Common myeloid progenitor, CD34-positive (primary cell): ENCODE measurements around the gene CASP6.
A peak's percentile ranks its signal among the peaks of the same experiment; 100 is the strongest.

ENCODE experiments used
- CTCF ChIA-PET: fragments of 350-600 bp; sonication (Branson Sonifier 250); formaldehyde crosslinking; loops from one replicate; lab custom pipeline; 2021; ENCODE audit warnings: antibody characterized with exemption; lab: Charles Lee
- POLR2A ChIA-PET: fragments of 350-600 bp; sonication (Branson Sonifier 250); formaldehyde crosslinking; loops from one replicate; lab custom pipeline; 2021; ENCODE audit warnings: antibody characterized with exemption; lab: Charles Lee
- DNase-seq, 3 donors: peaks; one replicate each; pipeline versions ENCODE4 v3.0.0 to v3.0.0-alpha.2; 2013
- H3K27ac ChIP-seq, 2 experiments: 1 replicate in 1 of 2; 2 replicates in 1 of 2; pipeline ENCODE4 v1.7.0; 2013; ENCODE audit warnings: inconsistent platforms in 2 of 2, low read length in 2 of 2, mild to moderate bottlenecking in 2 of 2, low read depth in 1 of 2, moderate library complexity in 1 of 2; ENCODE audit not compliant: severe bottlenecking in 2 of 2, insufficient read depth in 1 of 2, poor library complexity in 1 of 2
- H3K27me3 ChIP-seq, 5 experiments: replicated peaks in 2 of 5; 1 replicate in 3 of 5; 2 replicates in 2 of 5; pipeline versions ENCODE4 v1.6.1 to v1.7.0; 2013; ENCODE audit warnings: low read length in 4 of 5, mild to moderate bottlenecking in 2 of 5, moderate library complexity in 2 of 5, inconsistent platforms in 1 of 5; ENCODE audit not compliant: insufficient read depth in 5 of 5, control insufficient read depth in 4 of 5
- H3K36me3 ChIP-seq, 4 experiments: 1 replicate in 2 of 4; 2 replicates in 2 of 4; pipeline versions ENCODE4 v1.6.1 to v1.7.0; 2013; ENCODE audit warnings: low read length in 3 of 4, control low read depth in 1 of 4, mild to moderate bottlenecking in 1 of 4; ENCODE audit not compliant: control insufficient read depth in 4 of 4, insufficient read depth in 4 of 4
- H3K4me1 ChIP-seq, 4 experiments: 1 replicate in 3 of 4; 2 replicates in 1 of 4; pipeline versions ENCODE4 v1.6.1 to v1.7.1; 2013; ENCODE audit warnings: low read length in 3 of 4, mild to moderate bottlenecking in 3 of 4, control low read depth in 1 of 4, inconsistent platforms in 1 of 4, moderate library complexity in 1 of 4; ENCODE audit not compliant: control insufficient read depth in 4 of 4, insufficient read depth in 4 of 4; ENCODE audit errors: control extremely low read depth in 1 of 4
- H3K4me3 ChIP-seq, 7 experiments: 1 replicate in 4 of 7; 2 replicates in 3 of 7; pipeline versions ENCODE4 v1.5.1 to v1.7.0; 2013; ENCODE audit warnings: mild to moderate bottlenecking in 7 of 7, low read length in 6 of 7, moderate library complexity in 6 of 7, inconsistent platforms in 2 of 7, low read depth in 2 of 7, control low read depth in 1 of 7; ENCODE audit not compliant: insufficient read depth in 4 of 7, control insufficient read depth in 1 of 7; ENCODE audit errors: extremely low read depth in 1 of 7
- H3K9me3 ChIP-seq, 5 experiments: 1 replicate in 4 of 5; 2 replicates in 1 of 5; pipeline versions ENCODE4 v1.6.1 to v1.7.1; 2013; ENCODE audit warnings: low read length in 4 of 5, mild to moderate bottlenecking in 2 of 5, inconsistent platforms in 1 of 5, low read depth in 1 of 5, moderate library complexity in 1 of 5; ENCODE audit not compliant: control insufficient read depth in 4 of 5, insufficient read depth in 2 of 5; ENCODE audit errors: control extremely low read depth in 1 of 5
- WGBS: methylation state at CpG from one replicate; pipeline ENCODE4 v1.1.5; 2013; ENCODE audit not compliant: insufficient coverage; 5-methylcytosine and 5-hydroxymethylcytosine counted together

CASP6 gene

DNA sequence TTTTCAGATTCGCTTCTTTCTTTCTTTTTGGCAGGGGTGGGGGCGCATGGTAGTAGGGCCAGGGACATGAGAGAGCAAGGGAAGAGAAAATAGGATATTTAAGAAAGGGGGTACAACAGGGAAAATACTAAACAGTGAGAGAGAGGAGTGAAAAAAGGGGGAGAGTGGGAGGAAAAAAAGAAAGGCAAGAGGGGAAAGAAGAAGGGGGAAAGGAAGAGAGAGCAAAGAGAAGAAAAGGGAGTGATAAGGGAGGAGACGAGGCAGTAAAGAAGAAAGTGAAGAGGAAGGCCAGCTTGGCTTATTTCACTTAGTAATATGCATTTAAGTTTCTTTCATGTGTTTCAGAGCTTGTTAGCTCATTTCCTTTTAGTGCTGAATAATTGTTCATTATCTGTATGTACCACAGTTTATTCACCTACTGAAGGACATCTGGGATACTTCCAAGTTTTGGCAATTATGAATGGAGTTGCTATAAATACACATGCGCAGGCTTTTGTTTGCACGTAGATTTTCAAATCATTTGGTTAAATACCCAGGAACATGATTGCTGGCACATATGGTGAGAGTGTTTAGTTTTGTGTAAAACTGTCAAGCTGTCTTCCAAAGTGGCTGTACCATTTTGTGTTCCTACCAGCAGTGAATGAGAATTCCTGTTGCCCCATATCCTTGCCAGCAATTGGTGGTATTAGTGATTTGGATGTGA is 37.3 kb downstream of the CASP6 start:
- peaks cover 0 to 9% (median 3%) of the 10 kb centered on the region in 4 experiments for H3K36me3 ChIP-seq
- no peak for DNase-seq
- no peak overlapping the region for H3K4me3 ChIP-seq
- H3K4me1 ChIP-seq, result peaks cover 0 to 3% (median 0%) of the 10 kb centered on the region in 4 experiments
- H3K27ac ChIP-seq, result no peak overlapping the region
- CTCF ChIA-PET, result interaction anchor here (0.9 kb wide), 1 partner anchor 10 kb away, joined by 4 read pairs; no protein-coding TSS in a partner anchor
- POLR2A ChIA-PET, result no interaction called here
- 100% methylated on average over 3 of the region's 5 CpGs for WGBS
- H3K9me3 ChIP-seq, result peaks cover 0 to 4% (median 3%) of the 10 kb centered on the region in 5 experiments
- H3K27me3 ChIP-seq, result no peaks in the 10 kb centered on the region

DNA sequence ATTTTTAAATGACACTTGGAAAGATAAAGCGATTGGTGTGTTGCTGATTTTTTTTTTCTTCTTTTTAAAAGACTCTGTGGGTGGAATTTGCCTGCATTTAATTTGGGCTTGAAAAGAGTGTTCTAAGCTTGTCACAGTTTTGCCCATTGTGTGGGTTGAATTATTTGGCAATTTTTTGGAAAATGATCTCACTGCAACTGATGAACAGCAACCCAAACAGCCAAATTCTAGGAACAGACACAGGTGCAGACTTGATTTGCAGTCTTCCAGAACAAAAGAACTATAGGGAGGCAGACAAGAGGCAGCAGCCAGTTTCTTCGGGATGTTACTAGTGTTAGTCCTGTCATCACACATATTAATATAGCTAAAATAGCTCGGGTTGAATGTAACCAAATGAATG is 40.5 kb downstream of the CASP6 start:
- 100% methylated on average over 2 of the region's 3 CpGs for WGBS
- ChIA-PET POLR2A (interaction anchor here (0.5 kb wide), 1 partner anchor 15 kb away, joined by 3 read pairs; no protein-coding TSS in a partner anchor), CTCF (interaction anchor here (1.3 to 1.7 kb wide), 4 partner anchors 21 to 235 kb away, joined by 3 to 6 read pairs (median 5); no protein-coding TSS in a partner anchor)
- Histone ChIP-seq H3K27me3 (no peaks in the 10 kb centered on the region), H3K4me1 (no peaks in the 10 kb centered on the region), H3K4me3 (no peak overlapping the region), H3K9me3 (no peaks in the 10 kb centered on the region), H3K36me3 (peaks cover 0 to 9% (median 3%) of the 10 kb centered on the region in 4 experiments), H3K27ac (no peak overlapping the region)
- DNase-seq, result no peak

DNA sequence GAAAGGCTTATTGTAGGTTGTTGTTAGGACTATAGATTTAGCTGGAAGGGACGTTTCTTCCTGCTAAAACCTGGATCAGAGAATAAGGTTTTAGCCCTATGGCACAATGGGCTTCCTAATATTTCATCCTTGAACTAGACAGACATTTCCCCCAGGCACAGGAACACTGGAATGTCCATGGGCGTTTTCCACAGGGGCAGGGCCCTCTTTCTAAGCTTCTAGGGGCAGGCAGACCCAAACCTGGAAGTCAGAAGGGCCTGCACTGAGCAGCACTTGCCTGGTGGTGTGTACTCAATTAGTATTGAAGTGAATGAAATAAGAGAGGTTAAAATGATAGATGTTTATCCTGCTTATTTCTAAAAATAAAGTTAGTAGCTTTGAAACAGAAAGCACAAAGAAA is 41.1 kb downstream of the CASP6 start:
- Histone ChIP-seq H3K4me3 (no peak overlapping the region), H3K4me1 (no peaks in the 10 kb centered on the region), H3K36me3 (peaks cover 0 to 9% (median 3%) of the 10 kb centered on the region in 4 experiments), H3K9me3 (no peaks in the 10 kb centered on the region), H3K27ac (no peak overlapping the region), H3K27me3 (no peaks in the 10 kb centered on the region)
- DNase-seq, result no peak
- CTCF ChIA-PET, result interaction anchor here (1.3 to 1.7 kb wide), 3 partner anchors 22 to 235 kb away, joined by 5 to 6 read pairs (median 5); no protein-coding TSS in a partner anchor
- POLR2A ChIA-PET, result no interaction called here
- 100% methylated on average over 1 of the region's 2 CpGs for WGBS

DNA sequence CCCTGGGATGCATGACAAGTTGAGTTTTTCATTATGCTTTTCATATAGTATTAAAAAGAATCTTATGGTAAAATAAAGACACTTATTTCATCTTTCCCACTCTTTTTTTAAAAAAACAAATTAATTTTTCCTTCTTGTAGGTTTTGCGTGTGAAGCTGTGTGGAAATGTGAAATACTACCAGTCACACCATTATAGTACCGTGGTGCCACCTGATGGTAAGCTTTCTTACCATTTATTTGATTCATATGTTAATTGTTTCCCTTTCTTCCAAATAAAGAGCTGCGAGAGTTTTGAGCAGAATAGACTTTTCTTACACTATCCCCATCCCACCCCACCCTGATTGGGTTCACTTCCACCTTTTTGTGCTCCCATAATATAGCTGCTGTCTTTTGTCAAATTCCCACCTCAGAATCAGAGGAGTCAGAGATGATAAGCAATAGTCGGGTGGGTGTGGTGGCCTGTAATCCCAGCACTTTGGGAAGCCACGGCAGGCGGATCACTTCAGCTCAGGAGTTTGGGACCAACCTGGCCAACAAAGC is 44.3 kb downstream of the CASP6 start:
- peaks cover 0 to 4% (median 2%) of the 10 kb centered on the region in 4 experiments for H3K36me3 ChIP-seq

DNA sequence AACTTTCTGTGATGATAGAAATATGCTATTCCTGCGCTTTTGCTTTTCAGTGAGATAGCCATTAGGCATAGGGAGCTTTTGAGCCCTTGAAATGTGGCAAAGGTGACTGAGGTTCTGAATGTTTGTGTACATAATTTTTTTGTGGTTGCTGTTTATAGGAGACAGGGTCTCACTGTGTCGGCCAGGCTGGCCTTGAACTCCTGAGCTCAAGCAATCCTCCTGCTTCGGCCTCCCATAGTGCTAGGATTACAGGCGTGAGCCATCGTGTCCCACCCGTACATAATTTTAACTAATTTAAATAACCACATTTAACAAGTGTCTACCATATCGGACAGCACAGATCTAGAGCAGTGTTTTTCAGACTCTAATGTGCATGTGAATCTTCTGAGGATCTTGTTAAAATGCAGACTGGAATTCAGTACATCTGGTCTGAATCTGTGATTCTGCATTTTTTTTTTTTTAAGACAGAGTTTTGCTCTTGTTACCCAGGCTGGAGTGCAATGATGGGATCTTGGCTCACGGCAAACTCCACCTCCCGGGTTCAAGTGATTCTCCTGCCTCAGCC is 45.3 kb downstream of the CASP6 start:
- no peak overlapping the region for H3K27ac ChIP-seq
- H3K27me3 ChIP-seq, result no peaks in the 10 kb centered on the region
- H3K4me1 ChIP-seq, result no peaks in the 10 kb centered on the region
- H3K9me3 ChIP-seq, result peaks cover 0 to 2% (median 0%) of the 10 kb centered on the region in 5 experiments
- H3K4me3 ChIP-seq, result no peak overlapping the region
- ChIA-PET POLR2A (interaction anchor here (0.6 kb wide), 1 partner anchor 88 kb away, joined by 3 read pairs; no protein-coding TSS in a partner anchor), CTCF (interaction anchor here (1.0 to 2.9 kb wide), 6 partner anchors 14 to 232 kb away, joined by 3 to 37 read pairs (median 5); partner anchors contain the start of gene SEC24B)
- 98% methylated on average over 7 of the region's 9 CpGs for WGBS
- peaks cover 0 to 2% (median 0%) of the 10 kb centered on the region in 4 experiments for H3K36me3 ChIP-seq
- DNase-seq, result no peak

More for the DNA sequence above, 44.3 kb downstream of the CASP6 start:
- ChIA-PET CTCF (interaction anchor here (0.9 to 2.9 kb wide), 14 partner anchors 15 to 237 kb away, joined by 3 to 37 read pairs (median 4); partner anchors contain the start of genes MCUB and SEC24B), POLR2A (interaction anchor here (0.6 kb wide), 2 partner anchors 89 to 104 kb away, joined by 3 to 4 read pairs; no protein-coding TSS in a partner anchor)
- peak; percentile 29 to 60 (median 57) for DNase-seq
- no peak overlapping the region for H3K27ac ChIP-seq
- H3K4me1 ChIP-seq, result no peaks in the 10 kb centered on the region
- no peaks in the 10 kb centered on the region for H3K27me3 ChIP-seq
- no peaks in the 10 kb centered on the region for H3K9me3 ChIP-seq
- no peak overlapping the region for H3K4me3 ChIP-seq
- no CpG with 5 or more reads among the region's 6 CpGs for WGBS

DNA sequence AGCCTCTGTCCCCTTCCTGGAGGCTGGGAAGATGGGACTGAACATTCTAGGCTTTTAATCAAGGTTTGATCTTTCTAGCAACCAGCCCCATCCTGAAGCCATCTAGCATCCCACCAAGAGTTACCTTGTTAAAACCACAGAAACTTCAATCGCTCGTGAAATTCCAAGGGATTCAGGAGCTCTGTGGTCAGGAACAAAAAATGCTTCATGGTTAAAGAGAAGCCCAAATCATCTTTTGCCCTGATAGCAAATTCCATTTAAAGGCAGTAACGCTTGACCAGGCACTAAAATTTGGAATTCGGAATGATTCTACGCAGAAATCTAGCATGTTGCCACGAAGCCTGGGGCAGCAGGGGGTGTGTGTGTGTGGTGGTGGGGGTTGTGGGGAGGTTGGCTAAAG is 47.8 kb downstream of the CASP6 start:
- 59% methylated on average over 6 of the region's 6 CpGs for WGBS
- ChIA-PET POLR2A (no interaction called here), CTCF (interaction anchor here (2.0 to 2.1 kb wide), 2 partner anchors 10 to 24 kb away, joined by 7 to 8 read pairs; no protein-coding TSS in a partner anchor)
- Histone ChIP-seq H3K9me3 (peaks cover 2 to 16% (median 9%) of the 10 kb centered on the region in 5 experiments), H3K27me3 (no peaks in the 10 kb centered on the region), H3K4me1 (no peaks in the 10 kb centered on the region), H3K27ac (no peak overlapping the region), H3K4me3 (no peak overlapping the region), H3K36me3 (peaks cover 0 to 4% (median under 1%) of the 10 kb centered on the region in 4 experiments)
- DNase-seq, result no peak
